ENCODE data around the gene CUX1.

- TF ChIP-seq CTCF (IDR thresholded peaks at IDR 0.05) (no peak), POLR2A (IDR thresholded peaks at IDR 0.05) (no peak)
Observed at GRCh38 chr7:101989101-101989500, 171.7 kb downstream of the CUX1 start.

Data from breast epithelium (tissue), 3 donors.